Activated CD8-positive, alpha-beta memory T cell treated with anti-CD3 and anti-CD28 coated beads, Interleukin-2, amount 50 U/mL, for 24 hours (primary cell): ENCODE results near the gene SDHA.
"Not testable (repeated sequence)": the region's sequence is repeated elsewhere in the genome, so short reads cannot be mapped to it uniquely, and the experiment has no call there.

Source experiments
- DNase-seq: peaks from one replicate; pipeline ENCODE4 v3.0.0-alpha.2; 2020; ENCODE audit errors: extremely low read depth

Gene SDHA

DNA sequence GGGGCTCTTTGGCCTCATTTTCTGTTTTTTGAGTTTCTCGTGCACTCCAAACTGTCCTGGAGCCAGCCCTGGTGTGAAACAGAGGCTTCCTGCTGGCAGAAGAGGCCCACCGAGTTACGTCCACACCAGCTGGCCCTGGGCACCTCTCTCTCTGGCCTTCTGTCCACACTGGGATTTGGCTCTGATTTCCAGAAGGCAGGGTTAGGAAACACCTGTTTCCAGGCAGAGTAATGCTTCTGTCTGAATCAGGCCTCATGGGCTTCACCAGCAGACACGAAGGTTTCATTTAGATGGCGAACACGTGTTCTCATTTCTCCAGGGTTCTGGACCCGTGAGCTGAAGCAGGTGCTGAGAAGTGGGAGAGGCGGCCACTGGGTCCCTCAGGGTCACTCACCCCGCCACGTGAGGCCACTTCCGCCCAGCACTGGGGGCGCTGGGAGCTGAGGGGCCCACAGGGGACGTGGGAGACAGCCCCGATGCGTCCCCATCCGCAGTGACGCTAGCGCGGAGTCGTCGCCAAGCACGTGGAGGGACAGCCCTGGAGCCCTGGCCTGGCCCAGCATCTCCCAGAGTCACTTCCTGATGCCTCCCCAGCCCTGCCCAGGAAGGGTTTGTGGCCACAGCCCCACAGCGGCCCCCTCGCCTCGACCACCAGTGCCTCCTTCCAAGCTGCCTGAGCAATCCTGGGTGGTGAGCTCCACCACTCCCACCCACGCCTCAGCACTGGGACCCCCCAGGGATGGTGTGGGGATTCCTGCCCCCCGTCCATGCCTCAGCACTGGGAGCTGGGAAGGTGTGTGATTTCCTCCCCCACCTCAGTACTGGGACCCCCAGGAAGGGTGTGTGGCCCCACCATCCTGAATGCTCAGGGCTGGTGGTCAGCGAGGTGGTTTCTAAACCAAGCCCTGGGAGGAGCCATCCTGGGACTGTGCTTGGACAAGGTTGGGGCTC is 31.8 kb upstream of the SDHA start:
- no peak for DNase-seq

DNA sequence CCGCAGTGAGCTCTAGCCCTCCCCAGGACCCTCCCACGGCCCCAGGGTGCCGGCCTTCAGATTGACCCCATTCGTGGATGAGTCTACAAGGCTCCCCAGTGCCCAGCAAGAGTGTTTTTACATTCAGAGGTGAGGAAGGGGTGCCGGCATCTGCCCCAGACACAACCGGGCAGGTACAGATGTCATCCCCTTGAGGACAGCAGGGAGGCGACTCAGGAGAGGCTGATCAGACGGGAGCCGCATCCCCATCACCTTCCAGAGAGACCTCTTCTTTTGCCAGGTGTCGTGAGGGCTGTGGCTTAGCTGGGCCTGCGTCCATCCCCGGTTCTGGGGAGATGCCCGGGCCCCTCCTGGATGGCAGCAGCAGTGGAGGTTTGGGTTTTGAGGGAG is 31.1 kb upstream of the SDHA start:
- DNase-seq = no peak

DNA sequence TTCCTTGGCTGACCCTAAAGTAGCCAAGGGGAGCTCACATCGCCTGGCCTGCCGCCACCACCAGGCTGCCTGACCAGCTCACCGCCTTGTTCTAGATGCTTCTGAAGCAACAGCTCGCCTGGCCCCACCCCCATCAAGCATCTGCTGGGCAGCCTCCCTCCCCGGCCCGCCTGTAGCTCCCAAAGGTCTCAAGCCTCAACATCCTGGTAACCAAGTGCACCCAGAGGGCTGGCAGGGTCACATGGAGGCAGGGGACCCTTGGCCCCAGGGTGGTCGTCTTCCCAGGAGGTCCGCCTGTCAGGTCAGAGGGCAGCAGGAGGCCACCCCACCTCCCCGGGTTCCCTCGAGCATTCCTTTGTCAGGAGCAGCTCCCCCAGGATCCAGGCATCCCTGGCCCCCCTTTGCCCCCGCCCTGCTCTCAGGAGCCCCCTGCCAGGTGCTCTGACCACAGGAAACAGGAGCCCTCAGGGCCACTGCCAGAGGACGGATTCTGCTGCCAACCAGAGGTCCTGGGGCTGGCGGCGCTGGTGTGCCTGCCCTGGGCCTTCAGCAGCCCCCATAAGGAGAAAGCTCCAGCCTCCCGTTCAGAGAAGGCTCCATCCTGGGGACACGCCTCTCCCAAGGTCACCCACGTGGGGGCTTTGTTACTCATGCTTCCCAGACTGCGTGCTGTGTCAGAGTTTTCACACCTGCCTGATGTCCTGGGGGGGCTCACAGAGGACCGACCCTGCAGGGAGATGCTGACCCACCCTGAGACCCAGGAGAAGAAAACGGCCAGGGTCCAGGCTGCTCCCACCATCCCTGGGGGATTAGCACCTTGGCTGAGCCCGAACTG is 30.3 kb upstream of the SDHA start:
- no peak for DNase-seq

DNA sequence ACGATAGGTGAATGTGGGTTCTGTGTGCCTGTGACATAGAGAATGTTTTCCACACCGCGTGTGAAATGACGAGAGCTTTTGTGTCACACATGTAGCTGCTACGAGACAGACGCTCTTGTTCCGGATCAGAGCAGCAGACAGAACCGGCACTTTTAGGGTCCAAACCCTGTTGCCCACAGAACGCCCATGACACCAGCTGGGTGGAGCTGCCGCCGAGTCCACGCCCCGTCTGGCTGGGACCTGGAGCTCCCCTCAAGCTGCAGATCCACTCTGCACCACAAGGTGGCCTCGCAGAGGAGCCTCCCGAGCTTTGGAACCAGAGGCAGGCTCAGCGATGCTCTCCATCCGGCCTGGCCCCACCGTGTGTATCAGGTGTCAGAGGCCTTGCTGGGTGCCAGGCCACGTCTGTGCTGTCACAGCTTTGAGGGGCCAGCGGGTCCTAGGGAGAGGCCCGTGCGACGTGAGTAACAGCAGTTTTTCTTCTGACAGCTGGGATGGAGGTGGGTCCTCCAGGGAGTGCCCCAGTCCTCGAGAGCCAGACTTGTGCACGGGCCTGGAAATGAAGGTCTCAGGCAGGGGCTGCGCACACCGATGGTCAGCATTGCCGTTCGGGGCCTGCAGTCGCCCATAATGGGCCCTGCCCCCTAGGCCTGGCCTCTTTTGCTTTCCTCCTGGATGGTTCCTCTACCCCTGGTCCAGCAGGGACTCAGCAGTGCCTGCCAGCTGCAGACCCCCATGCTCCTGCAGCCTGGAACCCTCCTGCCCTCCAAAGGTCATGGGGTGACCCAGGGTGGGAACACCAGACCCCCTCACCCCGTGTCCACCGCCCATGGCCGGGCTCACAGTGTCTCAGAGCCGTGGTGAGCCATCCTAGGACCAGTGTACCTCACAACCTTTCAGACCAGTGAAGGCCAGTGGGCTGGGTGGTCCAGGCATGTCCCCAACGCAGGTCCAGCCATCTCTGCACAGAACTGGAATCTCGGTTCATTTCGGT is 29.3 kb upstream of the SDHA start:
- DNase-seq = peak; percentile 78

DNA sequence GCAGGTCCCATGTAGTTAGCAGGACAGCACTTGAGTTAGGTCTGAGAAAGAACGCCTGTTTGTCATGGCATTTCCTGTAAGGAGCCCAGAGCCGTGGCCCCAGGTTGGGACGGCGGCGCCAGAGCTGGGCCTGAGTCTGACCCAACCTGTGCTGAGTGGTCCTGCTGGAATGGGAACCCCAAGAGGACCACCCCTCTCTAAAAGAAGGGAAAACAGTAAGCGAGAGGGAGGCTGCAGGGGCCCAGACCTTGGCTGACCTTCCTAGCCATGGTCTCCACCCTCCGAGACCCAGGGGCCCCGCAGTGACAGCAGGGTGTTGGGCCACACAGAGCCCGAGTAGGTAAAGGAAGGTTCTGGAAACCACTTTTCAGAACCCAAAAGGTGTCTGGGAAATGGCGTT is 28.6 kb upstream of the SDHA start:
- DNase-seq = no peak

DNA sequence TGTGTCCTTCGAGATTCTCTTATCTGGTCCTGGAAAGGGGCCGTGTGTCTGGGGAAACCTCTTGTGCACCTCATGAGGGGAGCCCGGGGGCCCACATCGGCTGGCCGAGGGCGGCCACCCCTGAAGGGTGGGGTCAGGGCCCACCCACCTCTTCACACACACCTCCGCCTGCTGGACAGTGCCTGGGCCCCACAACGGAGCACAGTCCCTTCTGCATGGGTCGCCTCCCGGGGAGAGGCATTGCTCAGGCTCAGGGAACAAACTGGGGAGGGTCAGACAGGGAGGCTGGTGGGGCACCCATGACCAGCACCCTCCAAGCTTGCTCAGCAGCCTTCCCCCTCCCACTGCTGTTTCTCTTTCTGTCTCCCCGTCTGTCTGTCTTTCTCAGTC is 28.1 kb upstream of the SDHA start:
- DNase-seq = no peak

DNA sequence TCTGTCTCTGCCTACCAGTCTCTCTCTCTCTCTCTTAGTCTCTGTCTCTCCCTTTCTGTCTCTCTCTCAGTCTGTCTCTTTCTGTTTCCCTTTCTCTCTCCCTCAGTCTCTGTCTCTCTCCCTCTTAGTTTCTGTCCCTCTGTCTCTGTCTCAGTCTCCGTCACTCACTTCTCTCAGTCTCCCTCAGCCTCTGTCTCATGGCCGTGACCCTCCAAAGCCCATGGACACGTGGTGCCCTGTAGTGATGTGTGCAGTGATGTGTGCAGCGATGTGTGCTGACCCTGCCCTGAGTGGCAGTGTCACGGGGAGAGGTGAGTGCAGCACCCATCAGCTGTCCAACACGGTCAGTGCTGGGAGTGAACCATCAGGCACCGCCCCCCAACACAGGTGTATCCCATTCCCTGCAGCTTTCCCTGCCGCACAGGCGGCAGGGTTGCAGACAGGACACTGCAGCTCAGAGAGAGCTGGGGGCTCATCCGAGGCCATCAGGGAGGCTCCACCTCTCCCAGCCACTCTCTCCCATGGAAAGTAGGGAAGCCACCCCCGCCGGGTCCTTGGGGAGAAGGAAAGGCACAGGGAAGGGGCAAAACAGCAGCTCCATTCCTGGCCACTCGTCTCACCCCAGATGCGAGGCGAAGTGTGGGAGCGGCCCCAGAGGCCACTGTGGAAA is 27.6 kb upstream of the SDHA start:
- DNase-seq = no peak

DNA sequence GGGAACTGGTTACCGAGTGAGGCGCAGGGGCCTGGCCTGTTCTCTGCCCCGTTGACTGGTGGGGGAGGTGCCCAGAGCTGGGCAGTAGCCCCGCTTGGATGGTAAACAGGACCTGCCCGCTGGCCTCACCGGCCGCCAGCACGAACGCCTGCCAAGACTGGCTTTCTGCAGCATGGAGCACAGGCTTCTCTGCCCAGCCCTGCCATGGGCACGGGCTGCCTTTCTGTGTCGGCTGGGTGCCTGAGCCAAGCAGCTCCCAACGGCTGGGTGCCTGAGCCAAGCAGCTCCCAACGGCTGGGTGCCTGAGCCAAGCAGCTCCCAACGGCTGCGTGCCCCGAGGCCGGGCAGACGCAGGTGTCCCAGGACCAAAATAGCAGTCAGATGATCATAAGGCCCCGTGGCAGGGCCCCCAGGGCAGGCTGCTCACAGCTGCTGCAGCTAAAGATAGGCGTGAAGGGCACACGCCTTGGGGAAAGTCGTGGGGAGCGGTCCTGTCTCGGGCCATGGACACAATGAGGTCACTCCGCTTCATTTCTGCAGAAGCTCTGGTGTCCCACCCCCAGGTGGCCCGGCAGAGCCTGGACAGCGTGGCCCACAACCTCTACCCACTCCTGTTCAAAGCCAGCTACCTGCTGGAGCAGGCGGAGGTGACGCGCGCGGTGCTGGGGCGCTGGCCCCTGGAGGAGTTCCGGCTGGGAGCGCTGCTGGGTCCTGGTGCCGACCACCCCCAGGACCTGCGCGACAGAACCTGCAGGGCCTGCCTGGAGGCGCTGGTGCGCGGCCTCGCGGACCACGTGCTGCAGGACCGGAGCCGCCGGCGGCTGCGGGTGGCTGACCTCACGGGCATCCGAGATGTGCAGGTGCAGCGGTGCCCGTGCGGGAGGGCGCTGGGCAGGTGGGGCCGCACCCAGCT is 26.8 kb upstream of the SDHA start, which contains the start of gene LRRC14B:
Gene LRRC14B, plus strand, starts transcription at position 460 of the 913 bp plus-strand sequence. Its CDS starts 44 bp downstream, at position 504.
- no peak for DNase-seq

DNA sequence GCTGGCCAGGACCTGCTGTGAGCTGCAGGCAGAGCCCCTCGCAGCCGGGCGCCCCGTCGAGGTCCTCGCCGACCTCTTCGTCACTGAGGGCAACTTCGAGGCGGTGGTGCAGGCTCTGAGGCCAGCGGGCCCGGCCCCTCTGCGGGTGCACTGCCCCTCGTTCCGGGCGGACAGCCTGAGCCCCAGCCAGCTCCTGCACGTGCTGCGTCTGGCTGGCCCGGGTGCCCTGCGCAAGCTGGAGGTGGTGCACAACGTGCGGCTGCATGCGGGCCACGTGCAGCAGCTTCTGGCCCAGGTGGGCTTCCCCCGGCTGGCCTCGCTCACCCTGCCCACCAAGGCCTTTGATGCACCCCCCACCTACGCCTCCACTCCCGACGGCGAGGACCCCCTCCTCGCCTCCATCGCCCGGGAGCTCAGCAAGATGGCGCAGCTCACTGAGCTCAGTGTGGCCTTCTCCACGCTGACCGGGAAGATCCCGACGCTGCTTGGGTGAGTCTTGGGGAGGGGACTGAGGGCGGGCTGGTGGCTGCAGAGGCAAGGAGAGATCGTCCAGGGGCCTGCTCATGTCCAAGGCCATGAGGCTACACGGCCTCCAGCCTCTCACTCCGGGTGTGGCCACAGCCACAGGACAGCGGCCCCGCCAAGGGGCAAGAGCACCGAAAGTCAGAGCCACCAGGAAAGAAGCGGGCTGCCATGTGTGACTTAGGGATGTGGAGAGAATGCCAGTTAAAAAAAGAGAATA is 26.0 kb upstream of the SDHA start:
- no peak for DNase-seq

DNA sequence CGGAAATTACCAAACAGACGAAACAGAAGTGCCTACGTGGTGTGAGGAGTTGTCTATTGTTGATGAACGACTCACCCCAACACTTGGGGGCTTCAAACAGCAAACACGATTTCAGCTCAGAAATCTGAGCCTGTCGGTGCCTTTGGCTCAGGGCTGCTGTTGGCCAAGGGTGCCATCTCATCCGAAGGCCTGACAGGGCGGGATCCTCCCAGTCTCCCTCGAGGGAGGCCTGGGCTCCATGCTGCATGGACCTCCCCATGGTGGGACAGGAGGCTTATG is 25.5 kb upstream of the SDHA start:
- DNase-seq = no peak

DNA sequence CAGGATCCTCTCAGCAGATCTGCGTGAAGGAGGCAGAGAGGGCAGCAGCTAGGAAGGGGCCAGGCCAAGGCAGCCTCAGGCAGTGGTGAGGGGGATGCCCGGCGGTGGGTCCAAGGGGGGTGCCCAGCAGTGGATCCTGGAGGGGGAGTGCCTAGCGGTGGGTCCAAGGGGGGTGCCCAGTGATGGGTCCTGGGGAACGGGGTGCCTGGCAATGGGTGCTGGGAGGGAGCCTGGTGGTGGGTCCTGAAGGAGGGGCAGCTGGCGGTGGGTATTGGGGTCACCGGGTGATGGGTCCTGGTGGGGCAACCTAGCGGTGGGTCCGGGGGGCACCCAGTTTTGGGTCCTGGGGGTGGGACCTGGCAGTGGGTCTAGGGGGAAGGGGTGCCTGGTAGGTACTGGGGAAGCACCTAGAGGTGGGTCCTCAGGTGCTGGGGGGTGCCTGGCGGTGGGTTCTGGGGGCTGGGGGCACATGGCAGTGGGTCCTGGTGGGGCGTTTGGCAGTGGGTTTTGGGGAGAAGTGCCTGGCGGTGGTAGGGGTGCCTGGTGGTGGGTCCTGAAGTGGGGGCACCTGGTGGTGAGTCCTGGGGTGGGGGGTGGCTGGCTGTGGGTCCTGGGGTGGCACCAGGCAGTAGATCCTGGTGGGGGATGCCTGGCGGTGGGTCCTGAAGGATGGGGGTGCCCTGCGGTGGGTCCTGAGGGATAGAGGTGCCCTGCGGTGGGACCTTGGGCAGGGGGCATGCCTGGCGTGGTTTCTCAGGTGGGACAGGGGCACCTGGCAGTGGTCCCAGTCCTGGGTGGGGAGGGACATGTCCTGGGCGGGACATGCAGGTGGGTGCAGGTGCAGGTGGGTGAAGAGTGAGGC is 24.9 kb upstream of the SDHA start:
- no peak for DNase-seq

DNA sequence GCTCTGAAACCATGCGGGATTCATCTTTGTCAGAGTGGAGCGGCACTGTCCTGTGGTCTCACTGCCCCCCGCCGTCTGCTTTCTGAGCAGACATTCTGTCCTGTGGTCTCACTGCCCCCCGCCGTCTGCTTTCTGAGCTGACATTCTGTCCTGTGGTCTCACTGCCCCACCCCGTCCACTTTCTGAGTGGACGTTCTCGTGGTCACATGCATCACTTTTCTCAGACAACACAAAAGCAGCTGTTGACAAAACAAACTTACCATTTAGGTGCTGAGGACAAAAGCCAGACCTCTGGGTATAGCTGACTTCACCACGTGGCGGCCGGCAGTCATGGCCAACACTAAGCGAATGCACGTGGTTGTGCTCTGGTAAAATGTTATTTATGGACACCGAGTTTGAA is 24.0 kb upstream of the SDHA start:
- DNase-seq = no peak

DNA sequence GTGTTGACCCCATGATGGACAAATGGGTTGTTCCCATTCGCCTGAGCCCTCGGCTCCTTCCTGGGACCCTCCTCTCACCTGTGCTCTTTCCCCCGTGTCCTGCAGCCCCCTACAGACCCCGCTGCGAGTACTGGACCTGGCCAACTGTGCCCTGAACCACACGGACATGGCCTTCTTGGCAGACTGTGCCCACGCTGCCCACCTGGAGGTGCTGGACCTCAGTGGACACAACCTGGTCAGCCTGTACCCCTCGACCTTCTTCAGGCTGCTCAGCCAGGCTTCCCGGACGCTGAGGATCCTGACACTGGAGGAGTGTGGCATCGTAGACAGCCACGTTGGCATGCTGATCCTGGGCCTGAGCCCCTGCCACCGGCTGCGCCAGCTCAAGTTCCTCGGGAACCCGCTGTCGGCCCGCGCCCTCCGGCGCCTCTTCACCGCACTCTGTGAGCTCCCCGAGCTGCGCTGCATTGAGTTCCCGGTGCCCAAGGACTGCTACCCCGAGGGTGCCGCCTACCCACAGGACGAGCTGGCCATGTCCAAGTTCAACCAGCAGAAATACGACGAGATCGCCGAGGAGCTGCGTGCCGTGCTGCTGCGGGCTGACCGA is 23.4 kb upstream of the SDHA start:
- DNase-seq = no peak

DNA sequence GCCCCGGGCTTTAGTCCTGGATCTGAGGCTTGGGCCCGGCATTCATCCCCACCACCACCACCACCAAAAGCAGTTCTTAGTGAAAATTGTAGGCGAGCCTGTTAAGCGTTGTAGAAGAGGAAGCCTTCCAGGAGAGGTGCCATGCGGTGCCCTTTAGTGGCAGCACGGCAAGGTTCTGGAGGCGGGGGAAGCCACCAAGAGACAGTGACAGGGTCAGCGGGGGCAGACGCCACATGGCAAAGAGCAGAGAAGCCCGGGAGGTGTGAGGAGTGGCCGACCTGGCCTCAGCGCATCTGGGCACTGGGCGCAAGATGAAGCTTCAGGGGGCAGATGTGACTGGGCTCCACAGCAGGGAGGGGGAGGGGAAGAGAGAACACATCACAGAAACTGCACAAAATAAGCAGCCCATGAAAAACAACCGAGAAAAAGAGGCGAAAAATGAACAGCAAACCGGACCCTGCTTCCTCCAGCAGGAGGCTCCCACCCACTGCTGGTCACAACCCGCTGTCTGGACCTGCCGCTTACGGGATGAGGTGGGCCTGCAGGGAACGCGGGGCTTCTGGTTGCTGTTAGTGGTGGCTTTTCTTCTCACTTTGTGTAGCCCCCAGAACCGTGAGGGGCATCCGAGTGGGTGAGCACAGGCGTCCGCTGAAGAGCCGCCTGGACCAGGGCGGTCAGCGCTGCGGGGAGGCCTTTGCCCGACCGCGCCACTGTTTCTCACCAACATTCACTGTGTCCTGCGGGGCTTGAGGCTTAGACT is 22.5 kb upstream of the SDHA start:
- DNase-seq = no peak

DNA sequence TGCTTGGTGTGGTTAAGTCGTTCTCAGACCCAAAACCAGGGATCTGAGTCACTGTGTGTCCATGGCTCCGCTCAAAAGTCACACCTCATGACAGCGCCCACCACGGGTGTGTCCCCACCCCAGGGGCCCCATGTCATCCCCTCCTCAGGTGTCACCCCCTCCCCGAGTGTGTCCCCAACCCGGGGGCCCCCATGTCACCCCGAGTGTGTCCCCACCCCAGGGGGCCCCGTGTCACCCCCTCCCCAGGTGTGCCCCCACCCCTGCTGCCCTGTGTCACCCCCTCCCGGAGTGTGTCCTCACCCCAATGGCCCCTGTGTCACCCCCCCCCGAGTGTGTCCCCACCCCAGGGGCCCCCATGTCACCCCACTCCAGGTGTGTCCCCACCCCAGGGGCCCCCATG is 21.8 kb upstream of the SDHA start:
- DNase-seq = no peak

DNA sequence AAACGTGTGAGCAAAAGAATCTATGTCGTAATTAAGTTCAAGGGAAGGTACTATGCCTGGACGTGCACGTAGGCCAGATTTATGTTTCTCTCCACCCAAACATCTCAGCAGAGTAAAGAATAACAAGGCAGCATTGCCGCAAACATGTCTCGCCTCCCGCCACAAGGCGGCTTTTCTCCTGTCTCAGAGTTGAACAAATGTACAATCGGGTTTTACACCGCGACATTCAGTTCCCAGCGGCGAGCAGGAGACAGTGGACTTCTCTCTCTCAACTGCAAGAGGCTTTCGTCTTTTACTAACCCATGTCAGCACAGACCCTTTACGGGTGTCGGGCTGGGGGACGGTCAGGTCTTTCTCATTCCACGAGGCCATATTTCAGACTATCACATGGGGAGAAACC is 21.1 kb upstream of the SDHA start:
- DNase-seq = not testable (repeated sequence)

DNA sequence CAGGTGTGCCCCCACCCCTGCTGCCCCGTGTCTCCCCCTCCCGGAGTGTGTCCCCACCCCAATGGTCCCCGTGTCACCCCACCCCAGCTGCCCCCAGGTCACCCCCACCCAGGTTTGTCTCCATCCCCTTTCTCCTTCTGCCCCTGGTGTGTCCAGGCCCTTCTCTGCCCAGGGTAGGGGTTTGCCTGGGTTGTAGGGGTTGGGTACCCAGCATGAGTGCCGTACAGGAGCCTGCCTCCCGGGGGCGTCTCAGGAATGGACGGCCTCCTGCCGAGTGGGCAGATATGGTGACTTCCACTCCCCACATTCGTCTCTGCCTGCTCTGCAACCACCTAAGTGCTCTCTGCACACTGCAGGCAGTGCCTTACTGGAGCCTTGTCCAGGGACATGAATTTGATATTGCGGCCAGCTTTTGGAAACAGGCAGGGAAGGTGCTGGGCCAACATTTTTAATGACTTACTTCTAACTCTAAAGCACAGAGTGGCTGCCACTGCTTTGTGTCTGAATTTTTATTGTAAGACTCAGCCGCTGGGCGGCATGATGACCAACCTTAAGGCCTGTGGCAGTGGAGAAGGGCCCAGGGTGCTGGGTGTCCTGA is 20.1 kb upstream of the SDHA start:
- DNase-seq = no peak
